Measurements from ENCODE around the gene PRAMEF27.
"Not testable (repeated sequence)": the region's sequence is repeated elsewhere in the genome, so short reads cannot be mapped to it uniquely, and the experiment has no call there.

PRAMEF27 gene

GRCh38 chr1:13056475-13056874 lies at the start of gene PRAMEF27:
Gene PRAMEF27, minus strand, starts transcription at chr1:13056575. Its CDS starts 2,916 bp downstream, at chr1:13053659.
- DNase-seq = not testable (repeated sequence)

GRCh38 chr1:13070474-13070873 lies 14.1 kb upstream of the PRAMEF27 start, which contains the start of gene PRAMEF25:
Gene PRAMEF25, plus strand, starts transcription at chr1:13070774. Its CDS starts 2,920 bp downstream, at chr1:13073694.
- DNase-seq = not testable (repeated sequence)

- not testable (repeated sequence) for DNase-seq
Measured at GRCh38 chr1:13019846-13020245, 36.5 kb downstream of the PRAMEF27 start.

GRCh38 chr1:13011932-13012331 lies 44.4 kb downstream of the PRAMEF27 start:
- DNase-seq = not testable (repeated sequence)

GRCh38 chr1:13009348-13009747 lies 47.0 kb downstream of the PRAMEF27 start:
- not testable (repeated sequence) for DNase-seq

- DNase-seq = not testable (repeated sequence)
Measured at GRCh38 chr1:13005732-13006131, 50.6 kb downstream of the PRAMEF27 start.
